ENCODE measurements around the gene LRRC70. TPM values are rescaled to one million over a fixed set of nuclear protein-coding genes. Genes with fewer than 3 reads are reported as not detected.
"Not testable (repeated sequence)": the region's sequence is repeated elsewhere in the genome, so short reads cannot be mapped to it uniquely, and the experiment has no call there.

LRRC70 gene
- polyA plus RNA-seq, 1 donor from 2014 or later: 2.2 TPM

GRCh38 chr5:62621280-62621679, 42.7 kb downstream of the LRRC70 start:
- no peak overlapping the region for H3K27ac ChIP-seq (ENCODE audit: low read length)

GRCh38 chr5:62623271-62623670, 44.7 kb downstream of the LRRC70 start:
- Histone ChIP-seq H3K79me2 (replicated peaks; ENCODE audit: insufficient read depth, low read length) (no peaks in the 10 kb centered on the region), H3K9me2 (ENCODE audit: insufficient read depth, low read length) (no peaks in the 10 kb centered on the region), H3K9me3 (ENCODE audit: low read length) (no peaks in the 10 kb centered on the region), H3K36me3 (ENCODE audit: insufficient read depth, low read length) (no peaks in the 10 kb centered on the region), H3K27me3 (ENCODE audit: insufficient read depth, low read depth, low read length) (no peaks in the 10 kb centered on the region), H4K20me1 (ENCODE audit: insufficient read depth) (no peaks in the 10 kb centered on the region), H3F3A (ENCODE audit: insufficient read depth, low read length, poor library complexity, severe bottlenecking) (no peaks in the 10 kb centered on the region), H3K27ac (ENCODE audit: low read length) (no peak overlapping the region), H3K4me3 (ENCODE audit: low read length) (no peak overlapping the region), H3K4me2 (ENCODE audit: low read length) (no peak overlapping the region), H2AFZ (ENCODE audit: low read depth, low read length) (no peak overlapping the region), H3K9ac (ENCODE audit: low read length) (no peak overlapping the region)
- no peak for TF ChIP-seq TAF1 (IDR thresholded peaks at IDR 0.05; ENCODE audit: low read depth)
- no peak for TF ChIP-seq SMC3 (conservative IDR thresholded peaks at IDR 0.05; ENCODE audit: poor library complexity)
- TF ChIP-seq MXI1 (conservative IDR thresholded peaks at IDR 0.05; ENCODE audit: poor library complexity, severe bottlenecking): no peak
- TF ChIP-seq CTCF (IDR thresholded peaks at IDR 0.05; ENCODE audit: poor library complexity, severe bottlenecking): no peak
- TF ChIP-seq EP300 (conservative IDR thresholded peaks at IDR 0.05; ENCODE audit: poor library complexity, severe bottlenecking): no peak
- no peak for TF ChIP-seq EZH2 (IDR thresholded peaks at IDR 0.05; ENCODE audit: borderline replicate concordance, insufficient read depth, low read length, poor library complexity, severe bottlenecking)
- no peak for TF ChIP-seq POLR2AphosphoS5 (IDR thresholded peaks at IDR 0.05)
- no peak for TF ChIP-seq RAD21 (conservative IDR thresholded peaks at IDR 0.05)

More at GRCh38 chr5:62621280-62621679, 42.7 kb downstream of the LRRC70 start:
- no peaks in the 10 kb centered on the region for H3K27me3 ChIP-seq (ENCODE audit: insufficient read depth, low read depth, low read length)
- H3K9me3 ChIP-seq (ENCODE audit: low read length): no peaks in the 10 kb centered on the region
- no peaks in the 10 kb centered on the region for H3K79me2 ChIP-seq (replicated peaks; ENCODE audit: insufficient read depth, low read length)
- H3K4me2 ChIP-seq (ENCODE audit: low read length): no peak overlapping the region
- no peaks in the 10 kb centered on the region for H4K20me1 ChIP-seq (ENCODE audit: insufficient read depth)
- no peaks in the 10 kb centered on the region for H3K9me2 ChIP-seq (ENCODE audit: insufficient read depth, low read length)
- no peak overlapping the region for H3K9ac ChIP-seq (ENCODE audit: low read length)
- H3K4me3 ChIP-seq (ENCODE audit: low read length): no peak overlapping the region
- TF ChIP-seq RAD21 (conservative IDR thresholded peaks at IDR 0.05): no peak
- TF ChIP-seq REST (IDR thresholded peaks at IDR 0.05; ENCODE audit: borderline replicate concordance): no peak
- TF ChIP-seq CTCF (IDR thresholded peaks at IDR 0.05; ENCODE audit: poor library complexity, severe bottlenecking): no peak
- TF ChIP-seq MXI1 (conservative IDR thresholded peaks at IDR 0.05; ENCODE audit: poor library complexity, severe bottlenecking): no peak
- TF ChIP-seq POLR2AphosphoS5 (IDR thresholded peaks at IDR 0.05): no peak
- TF ChIP-seq TAF1 (IDR thresholded peaks at IDR 0.05; ENCODE audit: low read depth): no peak
- TF ChIP-seq EP300 (conservative IDR thresholded peaks at IDR 0.05; ENCODE audit: poor library complexity, severe bottlenecking): no peak
- TF ChIP-seq EZH2 (IDR thresholded peaks at IDR 0.05; ENCODE audit: borderline replicate concordance, insufficient read depth, low read length, poor library complexity, severe bottlenecking): no peak
- TF ChIP-seq SMC3 (conservative IDR thresholded peaks at IDR 0.05; ENCODE audit: poor library complexity): no peak
- no peak overlapping the region for H2AFZ ChIP-seq (ENCODE audit: low read depth, low read length)
- H3F3A ChIP-seq (ENCODE audit: insufficient read depth, low read length, poor library complexity, severe bottlenecking): no peaks in the 10 kb centered on the region
- no peaks in the 10 kb centered on the region for H3K36me3 ChIP-seq (ENCODE audit: insufficient read depth, low read length)

GRCh38 chr5:62624436-62624835, 45.8 kb downstream of the LRRC70 start:
- not testable (repeated sequence) for H3F3A ChIP-seq (ENCODE audit: insufficient read depth, low read length, poor library complexity, severe bottlenecking); H2AFZ ChIP-seq (ENCODE audit: low read depth, low read length); H3K79me2 ChIP-seq (replicated peaks; ENCODE audit: insufficient read depth, low read length); H3K9ac ChIP-seq (ENCODE audit: low read length); H3K4me3 ChIP-seq (ENCODE audit: low read length); H3K27ac ChIP-seq (ENCODE audit: low read length); H4K20me1 ChIP-seq (ENCODE audit: insufficient read depth); H3K36me3 ChIP-seq (ENCODE audit: insufficient read depth, low read length); H3K9me2 ChIP-seq (ENCODE audit: insufficient read depth, low read length); H3K27me3 ChIP-seq (ENCODE audit: insufficient read depth, low read depth, low read length); H3K9me3 ChIP-seq (ENCODE audit: low read length); H3K4me2 ChIP-seq (ENCODE audit: low read length)
